PFSK-1 (cell line): Measurements from ENCODE around the gene EGFL6.

Source experiments
- POLR2AphosphoS5 ChIP-seq: IDR thresholded peaks from 2 replicates; pipeline ENCODE4 v1.6.1; 2012; ENCODE audit warnings: low read depth, mild to moderate bottlenecking, control low read depth, low read length, moderate library complexity
- TAF1 ChIP-seq: IDR thresholded peaks from 2 replicates; pipeline ENCODE4 v1.6.1; 2012; ENCODE audit warnings: low read length, control low read depth, borderline replicate concordance; ENCODE audit not compliant: insufficient read depth
- TF ChIP-seq, protein P1 (sequence below), 2 experiments: IDR thresholded peaks; 2 replicates each; pipeline versions ENCODE4 v1.6.1 to v1.8.0; 2011 to 2012; ENCODE audit warnings: low read depth in 2 of 2, low read length in 2 of 2, control low read depth in 1 of 2, inconsistent platforms in 1 of 2, mild to moderate bottlenecking in 1 of 2, moderate library complexity in 1 of 2; ENCODE audit not compliant: insufficient read depth in 1 of 2

DNA sequence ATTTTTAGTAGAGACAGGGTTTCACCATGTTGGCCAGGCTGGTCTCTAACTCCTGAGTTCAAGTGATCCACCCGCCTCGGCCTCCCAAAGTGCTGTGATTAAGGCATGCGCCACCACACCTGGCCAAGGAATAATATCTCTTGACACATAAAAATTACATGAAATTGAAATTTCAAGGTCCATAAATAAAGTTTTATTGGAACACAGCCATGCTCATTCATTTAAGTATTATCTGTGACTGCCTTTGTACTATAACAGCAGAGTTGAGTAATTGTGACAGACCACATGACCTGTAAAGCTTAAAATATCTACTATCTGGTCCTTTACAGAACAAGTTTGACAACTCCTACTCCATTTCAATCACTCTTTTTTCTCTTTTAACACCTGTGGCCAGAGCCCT is 17.8 kb upstream of the EGFL6 start:
- TF ChIP-seq POLR2AphosphoS5 (no peak), TAF1 (no peak)
- TF ChIP-seq, protein P1, sequence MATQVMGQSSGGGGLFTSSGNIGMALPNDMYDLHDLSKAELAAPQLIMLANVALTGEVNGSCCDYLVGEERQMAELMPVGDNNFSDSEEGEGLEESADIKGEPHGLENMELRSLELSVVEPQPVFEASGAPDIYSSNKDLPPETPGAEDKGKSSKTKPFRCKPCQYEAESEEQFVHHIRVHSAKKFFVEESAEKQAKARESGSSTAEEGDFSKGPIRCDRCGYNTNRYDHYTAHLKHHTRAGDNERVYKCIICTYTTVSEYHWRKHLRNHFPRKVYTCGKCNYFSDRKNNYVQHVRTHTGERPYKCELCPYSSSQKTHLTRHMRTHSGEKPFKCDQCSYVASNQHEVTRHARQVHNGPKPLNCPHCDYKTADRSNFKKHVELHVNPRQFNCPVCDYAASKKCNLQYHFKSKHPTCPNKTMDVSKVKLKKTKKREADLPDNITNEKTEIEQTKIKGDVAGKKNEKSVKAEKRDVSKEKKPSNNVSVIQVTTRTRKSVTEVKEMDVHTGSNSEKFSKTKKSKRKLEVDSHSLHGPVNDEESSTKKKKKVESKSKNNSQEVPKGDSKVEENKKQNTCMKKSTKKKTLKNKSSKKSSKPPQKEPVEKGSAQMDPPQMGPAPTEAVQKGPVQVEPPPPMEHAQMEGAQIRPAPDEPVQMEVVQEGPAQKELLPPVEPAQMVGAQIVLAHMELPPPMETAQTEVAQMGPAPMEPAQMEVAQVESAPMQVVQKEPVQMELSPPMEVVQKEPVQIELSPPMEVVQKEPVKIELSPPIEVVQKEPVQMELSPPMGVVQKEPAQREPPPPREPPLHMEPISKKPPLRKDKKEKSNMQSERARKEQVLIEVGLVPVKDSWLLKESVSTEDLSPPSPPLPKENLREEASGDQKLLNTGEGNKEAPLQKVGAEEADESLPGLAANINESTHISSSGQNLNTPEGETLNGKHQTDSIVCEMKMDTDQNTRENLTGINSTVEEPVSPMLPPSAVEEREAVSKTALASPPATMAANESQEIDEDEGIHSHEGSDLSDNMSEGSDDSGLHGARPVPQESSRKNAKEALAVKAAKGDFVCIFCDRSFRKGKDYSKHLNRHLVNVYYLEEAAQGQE (IDR thresholded peaks at IDR 0.05; ENCODE audit: insufficient read depth in 1 of 2, low read depth in 2 of 2, low read length in 2 of 2), result no peak
